ENCODE results near the gene RCCD1. TPM values are rescaled to one million over a fixed set of nuclear protein-coding genes. Genes with fewer than 3 reads are reported as not detected.
A peak's percentile ranks its signal among the peaks of the same experiment; 100 is the strongest.
"Not testable (repeated sequence)": the region's sequence is repeated elsewhere in the genome, so short reads cannot be mapped to it uniquely, and the experiment has no call there.

RCCD1 gene
- total RNA-seq, 1 experiment from 2014 or later, result 8.6 TPM

GRCh38 chr15:90914305-90915080 is 40.2 kb upstream of the RCCD1 start:
- Histone ChIP-seq H3K9me3 (replicated peaks) (no peaks in the 10 kb centered on the region), H3K4me3 (no peak overlapping the region), H3K27me3 (no peaks in the 10 kb centered on the region), H3K4me1 (peaks cover 31% of the 10 kb centered on the region), H3K36me3 (no peaks in the 10 kb centered on the region; the same call in 1 of the 2 replicates), H3K27ac (peak overlapping the region; percentile 96)
- DNase-seq, result peak in 1 of 2 experiments; percentile 68

- no peaks in the 10 kb centered on the region for H3K9me3 ChIP-seq (replicated peaks)
- peaks cover 31% of the 10 kb centered on the region for H3K4me1 ChIP-seq
- peak overlapping the region; percentile 0; the same call in 1 of the 2 replicates for H3K4me3 ChIP-seq
- DNase-seq, result peak; percentile 95 to 98
- peak overlapping the region; percentile 96 for H3K27ac ChIP-seq
- no peaks in the 10 kb centered on the region for H3K27me3 ChIP-seq
- no peaks in the 10 kb centered on the region; the same call in 1 of the 2 replicates for H3K36me3 ChIP-seq
These were observed 39.4 kb upstream of the RCCD1 start for GRCh38 chr15:90915216-90915807.

GRCh38 chr15:90915808-90916440 is 38.8 kb upstream of the RCCD1 start:
- Histone ChIP-seq H3K27me3 (no peaks in the 10 kb centered on the region), H3K4me1 (peaks cover 31% of the 10 kb centered on the region), H3K4me3 (peak overlapping the region; percentile 0; the same call in 1 of the 2 replicates), H3K27ac (peak overlapping the region; percentile 96), H3K36me3 (no peaks in the 10 kb centered on the region; the same call in 1 of the 2 replicates), H3K9me3 (replicated peaks) (no peaks in the 10 kb centered on the region)
- DNase-seq, result peak; percentile 78 to 83

GRCh38 chr15:90916461-90916860 is 38.2 kb upstream of the RCCD1 start:
- Histone ChIP-seq H3K27ac (peak overlapping the region; percentile 96), H3K27me3 (no peaks in the 10 kb centered on the region), H3K36me3 (no peaks in the 10 kb centered on the region; the same call in 1 of the 2 replicates), H3K4me3 (no peak overlapping the region; the same call in 1 of the 2 replicates), H3K9me3 (replicated peaks) (no peaks in the 10 kb centered on the region), H3K4me1 (peaks cover 31% of the 10 kb centered on the region)
- DNase-seq, result no peak

- H3K27me3 ChIP-seq, result no peaks in the 10 kb centered on the region
- no peaks in the 10 kb centered on the region for H3K9me3 ChIP-seq (replicated peaks)
- no peak overlapping the region for H3K4me3 ChIP-seq
- no peak overlapping the region for H3K27ac ChIP-seq
- DNase-seq, result no peak
- H3K36me3 ChIP-seq, result no peaks in the 10 kb centered on the region; the same call in 1 of the 2 replicates
- peaks cover 31% of the 10 kb centered on the region for H3K4me1 ChIP-seq
These were observed 37.1 kb upstream of the RCCD1 start for GRCh38 chr15:90917569-90917968.

- Histone ChIP-seq H3K4me3 (no peak overlapping the region), H3K9me3 (replicated peaks) (no peaks in the 10 kb centered on the region), H3K27me3 (no peaks in the 10 kb centered on the region), H3K4me1 (peaks cover 31% of the 10 kb centered on the region), H3K27ac (no peak overlapping the region), H3K36me3 (no peaks in the 10 kb centered on the region; the same call in 1 of the 2 replicates)
- DNase-seq, result no peak
These were observed 36.5 kb upstream of the RCCD1 start for GRCh38 chr15:90918034-90918788.

- no peaks in the 10 kb centered on the region for H3K9me3 ChIP-seq (replicated peaks)
- peaks cover 31% of the 10 kb centered on the region for H3K4me1 ChIP-seq
- DNase-seq, result no peak
- no peak overlapping the region for H3K27ac ChIP-seq
- no peaks in the 10 kb centered on the region for H3K27me3 ChIP-seq
- H3K4me3 ChIP-seq, result no peak overlapping the region
- no peaks in the 10 kb centered on the region; the same call in 1 of the 2 replicates for H3K36me3 ChIP-seq
These were observed 35.8 kb upstream of the RCCD1 start for GRCh38 chr15:90918835-90919234.

- Histone ChIP-seq H3K4me3 (no peak overlapping the region), H3K27me3 (no peaks in the 10 kb centered on the region), H3K9me3 (replicated peaks) (no peaks in the 10 kb centered on the region), H3K4me1 (peaks cover under 1% of the 10 kb centered on the region), H3K27ac (no peak overlapping the region), H3K36me3 (no peaks in the 10 kb centered on the region; the same call in 1 of the 2 replicates)
- no peak for DNase-seq
These were observed 32.8 kb upstream of the RCCD1 start for GRCh38 chr15:90921887-90922286.

GRCh38 chr15:90922712-90923322 is 31.9 kb upstream of the RCCD1 start:
- H3K9me3 ChIP-seq (replicated peaks); H3K27ac ChIP-seq; H3K36me3 ChIP-seq: not testable (repeated sequence)

GRCh38 chr15:90924375-90924774 is 30.3 kb upstream of the RCCD1 start:
- H3K27me3 ChIP-seq, result no peaks in the 10 kb centered on the region
- no peaks in the 10 kb centered on the region for H3K9me3 ChIP-seq (replicated peaks)
- no peak overlapping the region for H3K4me3 ChIP-seq
- no peaks in the 10 kb centered on the region; the same call in 1 of the 2 replicates for H3K36me3 ChIP-seq
- H3K4me1 ChIP-seq, result no peaks in the 10 kb centered on the region
- DNase-seq, result no peak
- H3K27ac ChIP-seq, result no peak overlapping the region

More at GRCh38 chr15:90922712-90923322, 31.9 kb upstream of the RCCD1 start:
- not testable (repeated sequence) for DNase-seq, H3K27me3 ChIP-seq, H3K4me3 ChIP-seq, H3K4me1 ChIP-seq

GRCh38 chr15:90926766-90927165 is 27.9 kb upstream of the RCCD1 start:
- H3K36me3 ChIP-seq; DNase-seq; H3K4me3 ChIP-seq; H3K27ac ChIP-seq; H3K9me3 ChIP-seq (replicated peaks); H3K27me3 ChIP-seq; H3K4me1 ChIP-seq: not testable (repeated sequence)

GRCh38 chr15:90928106-90928505 is 26.6 kb upstream of the RCCD1 start:
- not testable (repeated sequence) for H3K27me3 ChIP-seq; H3K9me3 ChIP-seq (replicated peaks); H3K27ac ChIP-seq; DNase-seq; H3K36me3 ChIP-seq; H3K4me3 ChIP-seq; H3K4me1 ChIP-seq

GRCh38 chr15:90929246-90930019 is 25.3 kb upstream of the RCCD1 start:
- Histone ChIP-seq H3K36me3 (no peaks in the 10 kb centered on the region), H3K27me3 (no peaks in the 10 kb centered on the region), H3K4me1 (peaks cover 8% of the 10 kb centered on the region), H3K4me3 (peak overlapping the region; percentile 66), H3K9me3 (replicated peaks) (no peaks in the 10 kb centered on the region), H3K27ac (peak overlapping the region; percentile 66)
- DNase-seq, result no peak

All from SJCRH30 (cell line).